KMS-11 (cell line): Measurements from ENCODE around the gene PTPN4.

Experiments
- H2AFZ ChIP-seq: fragments of 200-600 bp; sonication (generic); 2 replicates; pipeline ENCODE4 v1.6.1; 2016; ENCODE audit warnings: antibody characterized with exemption, mixed run types, low read depth
- H3K27ac ChIP-seq: fragments of 200-600 bp; sonication (generic); 2 replicates; pipeline ENCODE4 v1.6.1; 2016; ENCODE audit warnings: mild to moderate bottlenecking, mixed run types
- H3K27me3 ChIP-seq: fragments of 200-600 bp; sonication (generic); 2 replicates; pipeline ENCODE4 v1.6.1; 2017; ENCODE audit warnings: mild to moderate bottlenecking, low read depth, mixed run types, moderate library complexity; ENCODE audit not compliant: insufficient read depth
- H3K36me3 ChIP-seq: fragments of 200-600 bp; sonication (generic); 2 replicates; pipeline ENCODE4 v1.6.1; 2017; ENCODE audit warnings: mild to moderate bottlenecking, mixed run types; ENCODE audit not compliant: insufficient read depth
- H3K4me1 ChIP-seq: fragments of 200-600 bp; sonication (generic); 2 replicates; pipeline ENCODE4 v1.6.1; 2016; ENCODE audit warnings: mild to moderate bottlenecking, low read depth, mixed run types; ENCODE audit not compliant: poor library complexity, severe bottlenecking
- H3K4me2 ChIP-seq: fragments of 200-600 bp; sonication (generic); 2 replicates; pipeline ENCODE4 v1.7.0; 2016; ENCODE audit warnings: mild to moderate bottlenecking, mixed run types
- H3K4me3 ChIP-seq: fragments of 200-600 bp; sonication (generic); IDR thresholded peaks from 2 replicates; pipeline ENCODE4 v1.6.1; 2017; ENCODE audit warnings: low read depth, low read length, mixed read lengths; ENCODE audit not compliant: insufficient read depth
- H3K79me2 ChIP-seq: fragments of 200-600 bp; sonication (generic); 2 replicates; pipeline ENCODE4 v1.6.1; 2016; ENCODE audit warnings: low read depth, mixed run types; ENCODE audit not compliant: insufficient read depth
- H3K9ac ChIP-seq: fragments of 200-600 bp; sonication (generic); 2 replicates; pipeline ENCODE4 v1.6.1; 2016; ENCODE audit warnings: mild to moderate bottlenecking, mixed run types
- H4K20me1 ChIP-seq: fragments of 200-600 bp; sonication (generic); 2 replicates; pipeline ENCODE4 v1.6.1; 2016; ENCODE audit warnings: mild to moderate bottlenecking, mixed run types; ENCODE audit not compliant: insufficient read depth
- TF ChIP-seq, protein P1 (sequence below): fragments of 200-600 bp; sonication (generic); conservative IDR thresholded peaks from 2 replicates; pipeline ENCODE4 v1.6.1; 2017; ENCODE audit warnings: low read depth, mild to moderate bottlenecking, antibody characterized with exemption, low read length, moderate library complexity, mixed read lengths

Gene PTPN4

DNA sequence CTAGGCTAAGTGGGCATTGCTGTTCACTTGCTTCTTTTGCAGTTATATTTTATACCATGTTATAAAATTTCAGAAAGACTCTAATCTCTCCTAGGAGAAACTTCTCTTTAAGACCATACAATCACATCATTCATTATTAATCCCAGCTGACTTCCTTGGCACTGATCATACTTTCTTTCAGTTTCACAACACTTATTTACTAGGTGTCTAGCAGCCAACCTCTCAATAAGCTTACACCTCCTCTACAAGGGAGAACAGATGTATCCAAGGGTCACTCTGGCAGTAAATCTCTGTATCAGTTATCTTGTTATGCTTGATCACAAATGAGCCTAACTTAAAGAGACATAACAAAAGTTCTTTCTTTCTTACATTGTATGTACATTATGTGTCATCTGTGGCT, 183.3 kb downstream of the PTPN4 start:
- no peaks in the 10 kb centered on the region for H3K79me2 ChIP-seq
- TF ChIP-seq, protein P1, sequence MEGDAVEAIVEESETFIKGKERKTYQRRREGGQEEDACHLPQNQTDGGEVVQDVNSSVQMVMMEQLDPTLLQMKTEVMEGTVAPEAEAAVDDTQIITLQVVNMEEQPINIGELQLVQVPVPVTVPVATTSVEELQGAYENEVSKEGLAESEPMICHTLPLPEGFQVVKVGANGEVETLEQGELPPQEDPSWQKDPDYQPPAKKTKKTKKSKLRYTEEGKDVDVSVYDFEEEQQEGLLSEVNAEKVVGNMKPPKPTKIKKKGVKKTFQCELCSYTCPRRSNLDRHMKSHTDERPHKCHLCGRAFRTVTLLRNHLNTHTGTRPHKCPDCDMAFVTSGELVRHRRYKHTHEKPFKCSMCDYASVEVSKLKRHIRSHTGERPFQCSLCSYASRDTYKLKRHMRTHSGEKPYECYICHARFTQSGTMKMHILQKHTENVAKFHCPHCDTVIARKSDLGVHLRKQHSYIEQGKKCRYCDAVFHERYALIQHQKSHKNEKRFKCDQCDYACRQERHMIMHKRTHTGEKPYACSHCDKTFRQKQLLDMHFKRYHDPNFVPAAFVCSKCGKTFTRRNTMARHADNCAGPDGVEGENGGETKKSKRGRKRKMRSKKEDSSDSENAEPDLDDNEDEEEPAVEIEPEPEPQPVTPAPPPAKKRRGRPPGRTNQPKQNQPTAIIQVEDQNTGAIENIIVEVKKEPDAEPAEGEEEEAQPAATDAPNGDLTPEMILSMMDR = no peak
- H3K36me3 ChIP-seq = no peaks in the 10 kb centered on the region
- H3K4me3 ChIP-seq = no peak overlapping the region
- no peak overlapping the region for H2AFZ ChIP-seq
- H3K4me2 ChIP-seq = no peak overlapping the region
- no peak overlapping the region for H3K27ac ChIP-seq
- peaks cover 7% of the 10 kb centered on the region for H3K4me1 ChIP-seq
- no peaks in the 10 kb centered on the region for H3K27me3 ChIP-seq
- H4K20me1 ChIP-seq = no peaks in the 10 kb centered on the region
- no peak overlapping the region for H3K9ac ChIP-seq

DNA sequence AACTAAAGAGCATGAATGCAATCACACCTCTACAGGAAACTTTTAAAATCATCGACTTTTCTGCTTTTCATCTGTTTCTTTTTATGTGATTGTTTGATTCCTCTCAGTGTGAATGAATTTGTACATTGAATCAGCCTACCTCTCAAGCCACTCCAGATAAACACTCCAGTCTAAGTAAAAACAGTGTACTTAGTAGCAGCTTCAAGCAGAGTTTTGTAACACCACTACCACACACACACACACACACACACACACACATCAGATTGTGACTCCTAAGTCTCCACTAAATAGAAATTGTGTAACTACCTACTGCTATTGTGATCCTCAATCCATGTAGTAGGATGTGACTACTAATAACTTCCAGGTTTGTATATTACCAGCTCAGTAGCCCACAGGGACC, 187.8 kb downstream of the PTPN4 start:
- H3K9ac ChIP-seq = no peak overlapping the region
- H4K20me1 ChIP-seq = no peaks in the 10 kb centered on the region
- TF ChIP-seq, protein P1 = no peak
- H2AFZ ChIP-seq = no peak overlapping the region
- H3K4me3 ChIP-seq = no peak overlapping the region
- H3K79me2 ChIP-seq = no peaks in the 10 kb centered on the region
- no peaks in the 10 kb centered on the region for H3K36me3 ChIP-seq
- H3K4me2 ChIP-seq = no peak overlapping the region
- no peaks in the 10 kb centered on the region for H3K27me3 ChIP-seq
- peaks cover 7% of the 10 kb centered on the region for H3K4me1 ChIP-seq
- no peak overlapping the region for H3K27ac ChIP-seq

- H2AFZ ChIP-seq = no peak overlapping the region
- no peaks in the 10 kb centered on the region for H4K20me1 ChIP-seq
- H3K27ac ChIP-seq = no peak overlapping the region
- no peaks in the 10 kb centered on the region for H3K4me1 ChIP-seq
- H3K36me3 ChIP-seq = no peaks in the 10 kb centered on the region
- H3K4me2 ChIP-seq = no peak overlapping the region
- H3K4me3 ChIP-seq = no peak overlapping the region
- no peak overlapping the region for H3K9ac ChIP-seq
- no peaks in the 10 kb centered on the region for H3K27me3 ChIP-seq
- TF ChIP-seq, protein P1 = no peak
- no peaks in the 10 kb centered on the region for H3K79me2 ChIP-seq
Measured at GRCh38 chr2:119950966-119951365, 191.2 kb downstream of the PTPN4 start.

DNA sequence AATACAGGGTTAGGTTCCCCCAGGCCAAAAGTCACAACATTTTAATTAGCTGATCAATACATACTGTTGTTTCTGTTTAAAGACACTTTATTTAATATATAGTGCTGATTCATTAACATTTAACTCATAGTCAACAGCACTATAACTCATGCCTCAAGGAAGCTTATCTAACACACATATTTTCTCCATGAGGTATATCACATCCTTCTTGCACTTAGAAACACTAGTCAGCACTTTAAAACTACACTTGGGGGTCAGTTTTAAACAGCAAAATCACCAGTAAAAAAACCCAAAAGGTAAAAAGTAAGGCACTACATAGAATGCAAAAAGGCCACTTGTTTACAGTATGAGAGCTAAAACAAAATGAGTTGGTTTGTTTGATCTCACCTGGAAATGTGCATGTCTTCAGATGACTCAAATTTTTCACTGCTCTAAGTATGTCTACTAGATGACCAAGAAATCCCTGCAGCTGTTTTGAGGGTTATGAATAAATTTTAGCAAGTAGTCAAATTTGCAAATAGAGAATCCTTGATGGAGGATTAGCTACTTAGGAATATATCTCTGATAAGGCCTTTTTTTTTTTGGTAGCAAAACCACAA, 199.0 kb downstream of the PTPN4 start:
- H3K4me1 ChIP-seq = no peaks in the 10 kb centered on the region
- no peak overlapping the region for H3K4me2 ChIP-seq
- TF ChIP-seq, protein P1 = no peak
- H3K27ac ChIP-seq = no peak overlapping the region
- H3K79me2 ChIP-seq = no peaks in the 10 kb centered on the region
- no peaks in the 10 kb centered on the region for H4K20me1 ChIP-seq
- no peak overlapping the region for H3K9ac ChIP-seq
- no peak overlapping the region for H3K4me3 ChIP-seq
- H3K36me3 ChIP-seq = no peaks in the 10 kb centered on the region
- no peaks in the 10 kb centered on the region for H3K27me3 ChIP-seq
- no peak overlapping the region for H2AFZ ChIP-seq
